NCI-H82 (cell line): Measurements from ENCODE around the gene PKP1.

Experiments used
- DNase-seq: peaks from one replicate; lab custom pipeline; 2025; lab: John Stamatoyannopoulos, UW

Gene PKP1

DNA sequence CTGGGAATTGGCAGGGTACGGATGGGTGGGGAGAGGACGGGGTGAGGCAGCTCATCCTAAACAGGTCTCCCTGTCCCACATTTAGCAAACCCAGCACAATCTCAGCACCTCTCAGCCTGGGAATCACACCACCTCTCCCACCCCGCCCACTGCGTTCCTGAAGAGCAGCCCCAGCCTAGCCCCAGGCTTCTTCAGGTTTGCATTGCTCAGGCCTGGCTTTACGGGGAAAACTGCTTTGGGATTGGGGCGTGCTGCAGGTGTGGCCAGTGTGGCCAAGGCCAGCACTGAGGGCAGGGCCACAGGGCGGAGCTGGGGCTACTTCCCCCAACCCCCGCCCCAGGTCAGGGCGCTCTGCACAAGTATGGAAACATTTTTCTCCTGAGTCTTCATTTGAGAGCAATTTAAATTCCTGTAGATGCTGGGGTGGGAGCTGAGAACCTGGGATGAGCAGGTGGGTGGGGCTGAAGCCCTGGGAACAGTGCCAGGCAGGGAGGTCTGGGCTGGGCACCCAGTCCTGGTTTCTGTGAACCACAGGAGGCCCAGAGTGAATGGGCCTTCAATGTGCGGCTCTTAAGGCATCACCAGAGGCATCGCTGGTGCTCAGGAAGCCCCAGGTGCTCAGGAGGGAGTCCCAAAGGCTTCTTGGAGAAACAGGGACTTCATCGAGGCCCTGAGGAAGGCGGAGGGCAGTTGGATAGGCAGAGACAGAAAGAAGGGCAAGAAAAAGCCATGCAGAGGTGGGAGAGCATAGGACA, 70.1 kb downstream of the PKP1 start:
- DNase-seq = no peak

DNA sequence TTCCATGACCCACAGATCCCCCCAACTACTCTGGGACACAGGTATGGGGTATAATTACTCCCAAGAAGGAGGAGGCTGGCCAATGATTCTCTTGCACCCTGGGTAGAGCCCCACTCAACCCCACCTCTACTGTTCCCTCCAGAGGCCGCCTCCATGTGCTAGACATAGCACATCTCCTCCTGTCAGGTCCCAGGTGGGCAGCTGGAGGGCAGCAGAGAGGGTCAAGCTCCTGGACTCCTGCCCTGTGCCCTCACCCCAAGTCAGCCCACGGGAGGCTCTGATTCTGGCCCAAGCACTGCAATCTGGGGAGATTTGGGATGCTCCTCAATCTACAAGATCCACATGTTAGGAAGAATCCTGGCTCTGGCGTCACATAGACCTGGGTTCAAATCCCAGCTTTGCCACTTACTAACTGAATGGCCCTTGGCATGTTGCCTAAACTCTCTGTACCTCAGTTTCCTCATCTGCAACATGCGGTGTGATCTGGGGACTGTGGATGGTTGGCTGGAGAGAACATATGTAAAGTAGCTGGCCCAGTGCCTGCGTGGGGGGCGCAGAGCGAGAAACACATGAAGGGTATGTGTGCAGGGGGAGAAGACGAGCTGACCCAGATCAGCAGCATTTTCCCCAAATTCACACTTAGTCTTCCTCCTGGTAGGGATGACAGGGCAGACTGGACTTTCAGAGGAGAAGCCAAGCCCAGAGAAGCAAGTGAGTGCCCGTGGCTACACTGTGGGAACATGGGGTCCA, 71.0 kb downstream of the PKP1 start:
- no peak for DNase-seq

DNA sequence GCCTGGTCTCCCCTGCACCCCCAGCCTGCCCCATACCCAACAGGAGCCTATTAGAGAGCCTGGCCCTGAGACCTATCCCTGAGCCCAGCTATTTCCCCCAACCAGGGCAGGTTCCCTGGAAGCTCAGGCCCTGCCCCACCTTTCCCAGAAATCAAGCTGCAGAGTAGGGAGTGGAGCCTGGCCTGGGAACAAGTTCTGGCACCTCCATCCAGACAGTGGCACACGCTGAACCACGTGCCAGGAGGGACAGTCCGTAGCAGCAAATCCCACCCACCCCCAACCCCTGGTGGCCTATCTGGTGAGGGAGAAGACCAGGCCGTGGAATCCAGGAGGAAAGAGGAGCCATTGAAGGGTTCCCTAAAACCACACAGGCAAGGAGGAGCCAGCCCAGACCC, 71.6 kb downstream of the PKP1 start:
- no peak for DNase-seq

DNA sequence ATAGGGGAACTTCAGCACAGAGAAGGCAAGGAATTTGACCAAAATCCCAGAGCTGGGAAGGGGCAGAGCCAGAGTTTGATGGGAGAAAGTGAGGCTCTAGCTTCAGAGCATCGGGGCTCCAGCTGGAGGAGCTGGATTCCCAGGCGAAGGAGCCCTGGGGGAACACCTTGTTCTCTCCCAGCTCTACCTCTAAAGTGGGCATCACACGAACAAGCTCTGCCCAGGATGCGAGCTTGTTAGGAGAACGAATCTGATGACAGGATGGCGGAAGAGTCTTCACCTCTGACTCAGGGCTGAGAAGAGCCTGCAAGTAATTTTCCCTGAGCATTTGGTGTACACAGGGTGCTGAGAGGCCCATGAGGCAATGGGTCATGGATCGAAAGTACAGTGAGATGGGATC, 72.2 kb downstream of the PKP1 start:
- no peak for DNase-seq

DNA sequence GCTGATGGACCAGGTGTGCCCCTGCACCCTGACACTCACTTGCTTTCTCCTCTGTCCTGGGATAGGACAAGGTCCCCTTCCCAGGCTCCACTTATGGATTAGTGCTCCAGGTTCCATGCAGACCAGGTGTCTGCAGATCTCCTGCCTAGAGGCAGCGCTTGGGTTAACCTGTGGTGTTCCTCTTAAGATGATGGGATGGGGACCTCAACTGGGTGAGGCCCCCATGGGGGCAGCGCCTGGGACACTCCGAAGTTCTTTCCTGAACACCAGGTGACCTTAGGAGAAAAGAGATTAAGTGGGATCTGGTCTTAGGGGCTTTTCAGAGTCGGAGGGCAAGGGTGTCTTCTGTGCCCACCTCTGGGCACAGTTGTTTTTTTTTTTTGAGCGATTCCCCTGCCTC, 72.9 kb downstream of the PKP1 start:
- DNase-seq = no peak

DNA sequence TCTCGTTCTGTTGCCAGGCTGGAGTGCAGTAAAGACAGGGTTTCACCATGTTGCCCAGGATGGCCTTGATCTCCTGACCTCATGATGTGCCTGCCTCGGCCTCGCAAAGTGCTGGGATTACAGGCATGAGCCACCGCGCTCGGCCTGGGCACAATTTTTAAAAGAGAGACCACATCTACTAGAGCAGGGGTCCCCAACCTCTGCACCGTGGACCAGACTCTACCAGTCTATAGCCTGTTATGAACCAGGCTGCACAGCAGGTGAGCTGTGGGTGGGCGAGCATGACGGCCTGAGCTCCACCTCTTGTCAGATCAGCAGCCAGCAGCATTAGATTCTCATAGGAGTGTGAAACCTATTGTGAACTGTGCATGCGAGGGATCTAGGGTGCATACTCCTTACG, 73.4 kb downstream of the PKP1 start:
- no peak for DNase-seq

DNA sequence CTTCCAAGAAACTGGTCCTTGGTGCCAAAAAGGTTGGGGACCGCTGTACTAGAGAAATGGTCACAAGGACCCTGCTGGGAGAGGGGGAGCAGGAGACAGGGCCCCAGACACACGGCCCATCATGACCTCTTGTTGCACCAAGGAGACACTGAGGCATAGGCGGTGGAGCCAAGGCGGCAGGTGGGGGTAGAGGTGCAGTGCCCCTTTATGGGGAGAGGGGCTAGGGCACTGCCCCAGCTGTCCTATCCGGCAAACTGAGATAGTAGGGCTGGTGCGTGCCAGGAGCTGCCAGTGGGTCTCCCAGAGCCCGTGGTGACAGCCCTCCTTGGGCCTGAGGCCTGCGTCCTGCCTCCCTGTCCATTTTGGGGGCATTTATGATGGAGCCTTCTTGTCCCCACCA, 73.9 kb downstream of the PKP1 start:
- no peak for DNase-seq

DNA sequence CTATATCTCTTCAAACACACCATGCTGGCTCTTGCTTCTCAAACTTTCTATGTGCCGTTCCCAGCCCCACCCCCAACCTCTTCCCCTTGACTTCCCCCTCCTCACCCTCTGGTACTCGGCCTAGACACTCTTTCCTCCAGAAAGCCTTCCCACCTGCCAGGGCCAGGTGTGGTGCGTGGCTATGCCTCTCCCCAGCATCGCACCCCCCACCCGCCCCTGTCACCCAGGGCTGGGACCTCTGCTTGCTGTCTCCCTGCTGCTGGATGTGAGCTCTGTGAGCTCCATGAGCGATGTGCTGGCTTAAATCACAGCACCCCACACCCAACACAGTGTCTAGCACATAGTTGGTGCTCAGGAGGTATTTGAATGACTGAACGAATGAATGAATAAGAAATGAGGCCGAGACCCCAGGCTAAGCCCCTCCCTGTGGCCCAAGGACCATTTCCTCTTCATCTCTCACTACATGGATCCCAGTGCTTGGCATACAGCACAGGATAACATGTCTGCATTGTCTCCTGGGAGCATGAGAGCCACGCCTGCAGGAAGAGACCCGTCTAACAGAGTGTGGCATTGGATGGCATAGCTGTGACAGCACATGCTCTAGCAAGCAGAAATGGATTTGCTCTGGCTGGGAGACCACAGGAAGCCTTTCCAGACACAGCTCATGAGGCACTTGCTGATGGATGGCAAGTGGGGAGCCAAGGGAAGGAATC, 74.5 kb downstream of the PKP1 start:
- DNase-seq = no peak

DNA sequence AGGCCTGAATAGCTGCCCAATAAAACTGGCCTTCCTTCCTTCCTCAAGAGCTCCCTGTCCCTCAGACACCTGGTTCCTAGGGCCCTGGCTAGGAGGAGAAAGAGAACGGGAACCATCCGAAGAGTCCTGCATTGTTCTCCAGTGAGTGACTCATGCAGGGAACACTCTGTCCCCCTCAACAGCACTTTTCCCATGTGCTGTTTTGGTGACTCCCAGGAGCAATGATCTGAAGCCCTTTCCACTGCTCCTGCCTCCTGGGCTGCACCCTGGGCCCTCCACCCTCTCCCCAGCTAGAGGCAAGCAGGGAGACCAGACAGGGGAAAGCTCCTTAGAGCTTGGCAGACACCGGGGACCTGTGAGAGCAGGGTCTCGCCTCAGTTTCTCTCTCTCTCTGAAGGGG, 75.3 kb downstream of the PKP1 start:
- DNase-seq = no peak

DNA sequence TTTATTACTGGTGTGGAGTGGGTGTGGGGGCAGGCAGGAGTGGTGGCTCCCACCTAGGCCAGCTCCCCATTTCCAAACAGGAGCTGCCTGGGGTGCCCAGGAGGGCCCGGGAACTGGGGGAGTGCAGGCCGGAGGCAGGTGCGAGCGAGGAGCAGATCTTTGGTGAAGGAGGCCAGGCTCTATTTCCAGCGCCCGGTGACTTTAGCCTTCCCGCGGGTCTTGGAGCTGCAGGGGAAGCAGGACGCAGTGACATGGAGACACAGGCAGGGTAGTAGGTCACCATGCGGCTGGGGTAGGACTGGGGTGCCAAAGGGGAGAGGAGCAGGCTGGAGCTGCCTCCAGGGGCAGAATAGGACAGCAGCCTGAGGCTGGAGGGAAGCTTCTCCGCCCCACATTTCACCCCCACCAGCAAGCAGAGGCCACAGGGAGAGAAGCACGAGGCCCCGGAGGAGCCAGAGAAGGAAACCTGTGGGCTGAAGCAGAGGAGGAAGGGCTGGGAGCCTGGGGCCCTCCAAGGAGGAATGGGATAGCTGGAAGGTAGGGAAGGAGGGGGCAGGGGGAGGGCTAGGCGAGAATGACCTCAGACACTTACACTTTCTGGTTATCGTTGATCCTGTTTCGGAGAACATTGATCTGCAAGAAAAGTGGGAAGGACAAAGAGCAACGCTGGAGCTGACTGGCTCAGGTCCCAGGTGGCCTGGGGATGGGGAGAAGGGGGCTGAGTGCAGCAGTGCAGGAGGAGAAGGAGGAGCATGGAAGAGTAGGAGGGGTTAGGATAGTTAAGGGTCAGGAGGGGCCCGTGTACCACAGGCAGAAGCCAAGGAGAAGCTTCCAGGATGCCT, 75.9 kb downstream of the PKP1 start:
- DNase-seq = peak; percentile 24

DNA sequence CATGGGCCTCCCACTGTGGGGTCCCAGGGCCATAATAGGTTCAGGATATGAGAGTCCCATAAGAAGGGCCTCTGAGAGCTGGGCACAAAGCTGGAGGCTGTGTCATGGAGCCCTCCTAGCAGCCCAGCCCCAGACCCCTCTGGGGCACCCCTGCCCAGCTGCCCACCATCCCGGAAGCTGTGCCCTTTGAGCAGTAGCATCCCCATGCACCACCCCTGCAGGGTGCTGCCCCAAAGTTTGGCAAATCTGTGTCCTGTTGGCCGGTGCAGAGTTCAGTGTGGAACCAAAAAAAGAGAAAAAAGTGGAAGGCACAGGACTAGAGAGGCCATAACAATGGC, 76.5 kb downstream of the PKP1 start:
- DNase-seq = no peak

DNA sequence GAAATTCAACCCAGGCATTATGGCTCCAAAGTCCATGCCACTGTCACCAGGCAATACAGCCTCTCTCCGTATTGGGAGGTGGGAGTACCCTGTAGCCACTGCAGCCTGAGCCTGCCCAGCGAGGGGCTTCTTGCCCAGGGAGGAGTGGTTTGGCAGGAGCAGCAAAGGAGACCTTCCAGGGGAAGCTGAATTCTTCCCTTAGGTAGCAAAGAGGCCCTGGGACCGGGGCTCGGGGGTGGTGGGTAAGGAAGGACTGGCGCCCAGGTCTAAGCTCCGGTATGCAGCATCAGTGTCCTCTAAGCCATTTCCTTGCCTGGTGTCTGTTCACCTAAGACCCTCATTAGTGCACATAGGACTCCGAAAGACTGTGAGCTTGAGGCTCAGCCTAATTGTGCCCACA, 77.2 kb downstream of the PKP1 start:
- no peak for DNase-seq

DNA sequence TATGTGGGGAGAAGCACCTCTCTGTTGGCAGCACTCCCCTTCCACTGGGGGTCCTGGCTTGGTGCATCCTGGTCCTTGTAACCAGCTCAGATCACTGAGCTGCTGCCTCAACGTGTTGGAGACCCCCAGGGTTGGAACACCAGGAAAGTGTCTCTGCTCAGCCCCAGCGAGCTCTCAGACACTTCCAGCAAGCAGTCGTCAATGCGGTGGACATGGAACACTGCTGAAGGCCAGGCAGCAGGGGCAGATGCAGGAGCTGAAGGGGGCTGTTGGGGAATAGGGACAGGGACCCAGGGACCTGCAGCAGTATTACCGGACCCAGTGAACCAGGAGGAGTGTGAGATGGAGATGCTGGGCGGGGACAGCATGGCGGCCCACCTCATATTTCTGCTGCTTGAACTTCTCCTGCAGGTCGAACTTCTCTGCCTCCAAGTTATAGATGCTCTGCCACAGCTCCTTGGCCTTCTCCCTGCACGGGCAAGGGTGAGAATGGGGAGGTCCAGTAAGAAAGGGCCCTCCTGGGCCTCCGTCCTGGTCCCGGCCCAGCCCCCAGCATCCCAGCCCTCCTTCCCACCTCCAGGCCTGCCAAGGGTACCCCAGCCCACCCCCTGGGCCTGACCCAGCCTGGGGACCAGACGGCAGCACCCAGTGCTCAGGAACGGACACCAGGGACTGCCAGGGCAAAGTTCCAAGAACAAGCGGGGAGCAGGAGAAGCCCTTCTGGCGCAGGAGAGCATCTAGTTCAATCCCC, 77.8 kb downstream of the PKP1 start:
- no peak for DNase-seq

DNA sequence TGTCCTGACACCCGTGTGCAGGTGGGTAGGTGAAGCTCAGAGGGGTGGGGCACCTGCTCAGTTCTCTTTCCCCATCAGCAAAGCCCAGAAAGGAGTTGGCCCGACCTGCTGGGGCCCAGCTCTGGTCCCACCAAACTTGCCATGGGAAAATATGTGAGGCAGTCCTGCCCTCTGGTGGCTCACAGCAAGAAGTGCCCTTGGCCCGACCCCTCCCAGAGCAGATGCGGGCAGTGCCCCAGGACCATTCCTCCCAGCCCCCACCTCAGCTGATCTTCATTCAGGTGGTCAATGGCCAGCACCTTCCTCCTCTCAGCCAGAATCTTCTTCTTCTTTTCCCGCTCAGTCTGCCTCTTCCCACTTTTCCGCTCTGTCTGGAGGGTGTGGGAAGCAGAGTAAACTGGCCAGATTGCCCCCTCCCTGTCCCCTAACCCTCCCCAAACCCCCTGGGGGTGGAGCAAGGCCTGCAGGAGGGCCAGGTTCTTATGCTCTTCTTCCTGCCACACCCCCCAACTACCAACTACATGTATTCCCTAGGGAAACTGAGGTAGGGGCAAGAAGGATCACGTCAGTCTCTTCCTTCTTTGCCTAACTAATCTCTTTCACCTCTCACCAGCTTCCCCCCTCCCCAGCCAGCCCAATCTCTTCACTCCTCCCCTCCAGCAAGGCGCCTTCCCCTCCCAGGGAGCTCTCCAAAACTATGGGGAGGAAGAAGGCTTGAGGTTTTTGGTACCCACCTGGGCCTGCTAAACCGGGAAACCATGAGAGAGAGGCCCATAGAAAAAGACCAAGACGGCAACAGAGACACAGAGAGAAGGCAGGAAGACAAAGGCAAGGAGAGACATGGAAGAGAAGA, 78.6 kb downstream of the PKP1 start:
- peak; percentile 80 for DNase-seq

DNA sequence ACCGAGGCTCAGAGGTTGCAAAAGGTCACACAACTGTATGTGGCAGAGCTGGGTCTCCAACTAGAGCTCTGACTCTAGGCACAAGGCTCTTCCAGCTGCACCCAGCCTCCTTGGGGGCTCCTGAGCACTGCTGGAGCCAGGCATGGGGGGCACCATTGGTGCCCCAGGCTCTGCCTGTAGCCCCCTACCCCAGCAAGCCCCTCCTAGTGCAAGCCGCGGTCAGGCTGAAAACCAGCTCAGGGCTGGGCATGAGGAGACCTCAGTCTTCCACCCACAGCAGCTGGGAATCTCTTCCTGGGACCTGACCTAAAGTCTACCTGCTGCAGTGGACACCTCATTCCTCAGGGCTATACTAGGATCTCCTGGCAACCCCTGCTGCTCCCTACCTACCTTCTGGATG, 79.6 kb downstream of the PKP1 start:
- DNase-seq = no peak

DNA sequence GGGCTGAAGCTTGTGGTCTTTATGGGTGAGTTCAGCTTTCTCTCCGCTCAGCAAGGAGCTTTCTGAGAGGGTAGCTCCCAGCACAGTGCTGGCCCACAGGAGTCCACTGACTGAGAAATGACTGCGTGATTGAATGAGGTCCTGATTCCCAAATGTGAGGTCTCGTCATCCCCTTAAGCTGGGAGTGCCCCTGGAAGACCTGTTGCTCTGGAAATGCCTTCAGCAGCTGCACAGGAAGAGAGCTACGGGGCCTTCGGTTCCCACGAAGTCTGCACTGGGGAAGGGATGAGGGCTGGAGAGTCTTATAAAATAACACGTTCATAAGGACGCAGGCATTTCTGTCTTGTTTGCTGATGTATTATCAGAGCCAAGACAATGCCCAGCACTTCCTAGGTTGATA, 80.2 kb downstream of the PKP1 start:
- no peak for DNase-seq

DNA sequence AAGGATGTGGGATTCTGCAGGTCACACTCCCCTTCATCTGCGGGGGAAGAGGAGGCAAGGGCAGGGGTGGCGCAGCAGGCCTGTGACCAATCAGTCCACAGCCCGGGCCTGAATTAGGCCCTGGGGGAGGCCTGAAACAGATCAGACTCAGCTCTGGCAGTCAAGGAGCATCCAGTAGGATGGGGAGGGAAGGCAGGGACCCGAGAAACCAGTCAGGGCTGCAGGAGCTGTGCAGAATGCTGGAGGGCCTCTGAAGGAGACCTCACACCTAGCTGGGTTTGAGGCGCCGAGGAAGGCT, 81.5 kb downstream of the PKP1 start:
- no peak for DNase-seq

DNA sequence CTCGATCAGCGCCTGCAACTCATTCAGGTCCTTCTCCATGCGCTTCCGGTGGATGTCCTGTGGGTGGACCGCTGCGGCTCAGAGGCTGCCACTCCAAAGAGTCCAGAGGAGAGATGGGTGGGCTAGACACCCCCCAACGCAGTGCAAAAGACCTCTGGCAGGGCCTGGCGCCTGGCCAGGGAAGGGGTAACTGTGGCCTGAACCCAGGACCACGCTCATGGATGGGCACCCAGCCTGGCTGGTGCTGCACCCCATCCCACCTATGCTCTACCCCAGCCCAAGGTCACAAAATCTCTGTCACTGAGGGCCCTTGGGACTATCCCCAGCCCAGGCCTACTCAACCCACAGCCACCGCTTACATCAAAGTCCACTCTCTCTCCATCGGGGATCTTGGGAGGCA, 81.9 kb downstream of the PKP1 start:
- DNase-seq = no peak

DNA sequence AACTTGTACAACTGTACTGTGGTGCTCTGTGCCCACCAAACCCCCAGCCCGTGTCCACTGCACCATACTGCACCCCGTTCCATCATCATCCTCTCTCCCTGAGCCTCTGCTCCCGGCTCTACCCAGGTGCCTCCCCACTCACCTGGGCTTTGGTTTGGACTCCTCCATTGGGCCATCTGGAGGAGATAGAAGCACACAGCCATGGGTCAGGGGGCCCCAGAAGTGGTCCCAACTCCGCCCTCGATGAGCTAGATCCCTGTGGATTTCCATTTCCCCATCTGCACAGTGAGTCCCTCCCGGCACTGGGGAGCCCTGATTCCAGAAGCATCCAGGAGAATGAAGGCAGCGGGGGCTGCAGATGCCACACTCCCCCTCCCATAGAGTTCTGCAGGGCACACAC, 83.4 kb downstream of the PKP1 start:
- DNase-seq = no peak

DNA sequence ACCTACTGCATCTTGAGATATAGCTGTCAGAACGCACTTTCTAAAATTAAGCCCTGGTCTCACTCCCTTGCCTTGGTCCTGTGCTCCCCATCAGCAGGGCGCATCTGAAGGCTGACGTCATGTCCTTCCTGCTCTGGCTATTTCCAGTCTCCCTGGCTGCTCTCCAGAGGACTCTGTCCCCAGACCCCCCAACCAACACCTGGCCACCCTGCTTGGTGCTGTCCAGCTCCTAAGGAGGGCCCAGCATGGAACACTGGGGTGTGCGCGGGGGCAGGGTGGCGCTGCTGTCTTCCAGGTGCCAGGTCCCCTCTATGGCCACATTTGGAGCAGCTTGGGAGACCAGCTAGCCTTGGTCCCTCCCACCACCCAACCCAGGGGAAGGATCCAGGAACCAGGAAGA, 85.9 kb downstream of the PKP1 start:
- no peak for DNase-seq

DNA sequence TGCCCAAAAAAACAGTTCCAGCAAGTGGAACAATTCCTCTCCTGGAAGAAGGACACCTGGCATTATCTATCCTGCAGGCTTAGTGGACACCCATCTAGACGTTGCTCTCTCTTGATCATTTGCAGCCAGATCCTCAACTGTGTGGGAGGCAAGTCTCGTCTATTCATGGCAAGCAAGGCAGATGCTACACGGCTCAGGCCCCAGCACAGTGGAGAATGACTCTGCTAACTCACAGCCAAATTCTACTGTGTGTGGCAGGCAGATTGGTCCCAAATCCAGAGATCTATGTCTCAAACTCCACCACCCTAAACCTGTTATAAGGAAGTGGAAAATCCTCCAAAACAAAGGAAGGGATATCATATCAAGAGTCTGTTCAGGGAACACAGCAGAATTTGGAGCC, 87.2 kb downstream of the PKP1 start:
- DNase-seq = no peak
